Measurements from ENCODE around the gene CHRNA9.
"Not testable (repeated sequence)": the region's sequence is repeated elsewhere in the genome, so short reads cannot be mapped to it uniquely, and the experiment has no call there.

The CHRNA9 gene

DNA sequence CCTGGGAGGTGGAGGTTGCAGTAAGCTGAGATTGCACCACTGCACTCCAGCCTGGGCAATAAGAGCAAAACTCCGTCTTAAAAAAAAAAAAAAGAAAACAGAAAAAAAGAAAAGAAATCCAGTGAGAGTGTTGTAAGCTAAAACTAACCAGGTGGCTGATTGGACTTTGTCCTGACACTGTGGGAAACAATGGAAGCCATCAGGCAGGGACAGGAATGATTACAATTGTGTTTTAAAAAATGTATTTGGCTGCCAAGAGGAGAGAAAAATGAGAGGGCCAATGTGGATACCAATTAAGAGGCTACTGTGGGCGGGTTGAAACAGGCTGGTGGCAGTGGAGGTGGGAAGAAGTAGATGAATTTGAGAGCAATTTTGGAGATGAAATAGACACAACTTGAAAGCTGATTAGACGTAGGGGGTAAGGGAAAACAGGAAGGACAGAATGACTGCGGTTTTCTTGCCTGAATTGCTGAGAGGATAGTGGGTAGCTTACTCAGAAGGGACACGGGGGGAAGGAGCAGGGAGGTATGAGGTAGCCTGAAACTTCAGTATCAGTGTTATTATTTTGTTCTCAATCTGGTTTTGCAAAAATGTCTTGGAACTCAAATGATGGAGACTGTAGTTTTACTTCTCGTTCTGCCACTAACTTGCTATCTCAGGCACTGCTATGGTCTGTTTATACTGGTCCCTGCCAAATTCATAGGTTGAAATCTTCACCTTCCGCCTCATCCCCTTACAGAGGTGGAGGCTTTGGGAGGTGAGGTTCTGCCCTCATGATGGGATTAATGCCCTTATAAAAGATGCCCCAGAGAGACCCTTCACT lies 45.6 kb upstream of the CHRNA9 start:
- no CpG with 5 or more reads among the region's 7 CpGs for WGBS, 2 donors (ENCODE audit: extremely low coverage in 2 of 2, insufficient read length in 2 of 2, insufficient replicate concordance in 1 of 2)

DNA sequence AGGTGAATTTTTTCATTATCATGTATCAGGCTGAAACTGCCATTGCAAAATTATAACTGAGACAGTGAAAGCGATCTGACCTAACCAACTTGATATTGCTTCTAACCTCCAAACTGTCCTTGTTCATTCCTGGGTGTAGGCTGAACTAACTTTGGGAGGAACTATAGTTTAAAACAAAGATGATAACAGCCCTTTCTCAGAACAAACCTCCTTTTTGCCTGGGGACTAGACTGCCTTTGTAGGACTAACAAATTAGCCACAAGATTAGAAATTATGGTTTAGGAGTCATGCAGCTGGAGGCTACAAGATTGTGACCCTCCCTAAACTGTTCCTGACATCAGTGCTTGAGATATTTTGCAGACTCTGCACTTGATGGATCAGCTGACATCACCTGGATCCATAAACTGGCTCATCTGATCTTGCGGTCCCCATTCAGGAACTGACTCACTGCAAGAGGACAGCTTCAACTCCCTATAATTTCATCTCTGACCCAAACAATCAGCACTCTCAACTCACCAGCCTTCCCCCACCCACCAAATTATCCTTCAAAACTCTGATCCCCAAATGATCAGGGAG lies 44.4 kb upstream of the CHRNA9 start:
- H3K4ac ChIP-seq (ENCODE audit: low read length); DNase-seq (ENCODE audit: low spot score); H4K8ac ChIP-seq (ENCODE audit: low read depth, low read length); H3K14ac ChIP-seq (ENCODE audit: low read length); H3K9ac ChIP-seq (ENCODE audit: low read depth, low read length, poor library complexity); H3K27me3 ChIP-seq (ENCODE audit: control insufficient read depth in 3 of 3, insufficient read depth in 3 of 3, low read depth in 1 of 3, low read length in 3 of 3); H3K4me3 ChIP-seq (ENCODE audit: low read length in 2 of 2); H3K79me1 ChIP-seq (ENCODE audit: low read depth, low read length); H3K4me2 ChIP-seq (ENCODE audit: insufficient read depth, low read length, poor library complexity, severe bottlenecking); H3K9me3 ChIP-seq (replicated peaks in 1 of 2; ENCODE audit: control insufficient read depth in 2 of 2, insufficient read depth in 1 of 2, low read depth in 1 of 2, low read length in 2 of 2); H3K18ac ChIP-seq (ENCODE audit: low read length); H2BK120ac ChIP-seq (ENCODE audit: low read depth, low read length); H2AK5ac ChIP-seq (ENCODE audit: low read depth, low read length); H3K36me3 ChIP-seq (replicated peaks in 1 of 2; ENCODE audit: control insufficient read depth in 2 of 2, insufficient read depth in 2 of 2, low read length in 2 of 2); H2BK12ac ChIP-seq (ENCODE audit: low read length); H3K4me1 ChIP-seq (ENCODE audit: control insufficient read depth in 2 of 2, insufficient read depth in 1 of 2, low read depth in 1 of 2, low read length in 2 of 2); H2AFZ ChIP-seq (ENCODE audit: low read length); H2BK5ac ChIP-seq (ENCODE audit: low read length); H3K27ac ChIP-seq (replicated peaks; ENCODE audit: low read length); H2BK15ac ChIP-seq (ENCODE audit: low read length); H3K23ac ChIP-seq (ENCODE audit: low read depth, low read length, poor library complexity); H4K91ac ChIP-seq (ENCODE audit: low read depth, low read length, poor library complexity): not testable (repeated sequence)
- WGBS, 2 donors (ENCODE audit: extremely low coverage in 2 of 2, insufficient read length in 2 of 2, insufficient replicate concordance in 1 of 2), result no CpG with 5 or more reads among the region's 2 CpGs

More for the DNA sequence above, 45.6 kb upstream of the CHRNA9 start:
- Histone ChIP-seq H3K14ac (ENCODE audit: low read length) (no peak overlapping the region), H3K9me3 (replicated peaks in 1 of 2; ENCODE audit: control insufficient read depth in 2 of 2, insufficient read depth in 1 of 2, low read depth in 1 of 2, low read length in 2 of 2) (peaks cover 0 to 3% of the 10 kb centered on the region in 2 donors), H2BK5ac (ENCODE audit: low read length) (no peak overlapping the region), H3K9ac (ENCODE audit: low read depth, low read length, poor library complexity) (no peak overlapping the region), H2BK120ac (ENCODE audit: low read depth, low read length) (no peak overlapping the region), H3K79me1 (ENCODE audit: low read depth, low read length) (no peaks in the 10 kb centered on the region), H3K4me1 (ENCODE audit: control insufficient read depth in 2 of 2, insufficient read depth in 1 of 2, low read depth in 1 of 2, low read length in 2 of 2) (peaks cover 2 to 6% of the 10 kb centered on the region in 2 donors), H3K18ac (ENCODE audit: low read length) (no peak overlapping the region), H3K23ac (ENCODE audit: low read depth, low read length, poor library complexity) (no peak overlapping the region), H4K91ac (ENCODE audit: low read depth, low read length, poor library complexity) (no peak overlapping the region), H3K27me3 (ENCODE audit: control insufficient read depth in 3 of 3, insufficient read depth in 3 of 3, low read depth in 1 of 3, low read length in 3 of 3) (peaks cover 0 to 9% (median 0%) of the 10 kb centered on the region in 3 experiments), H2BK15ac (ENCODE audit: low read length) (no peak overlapping the region), H2AFZ (ENCODE audit: low read length) (peak overlapping the region; percentile 66), H3K27ac (replicated peaks; ENCODE audit: low read length) (no peak overlapping the region), H2AK5ac (ENCODE audit: low read depth, low read length) (no peak overlapping the region), H3K4ac (ENCODE audit: low read length) (no peak overlapping the region), H4K8ac (ENCODE audit: low read depth, low read length) (no peak overlapping the region), H3K4me2 (ENCODE audit: insufficient read depth, low read length, poor library complexity, severe bottlenecking) (no peak overlapping the region), H2BK12ac (ENCODE audit: low read length) (no peak overlapping the region), H3K36me3 (replicated peaks in 1 of 2; ENCODE audit: control insufficient read depth in 2 of 2, insufficient read depth in 2 of 2, low read length in 2 of 2) (no peaks in the 10 kb centered on the region), H3K4me3 (ENCODE audit: low read length in 2 of 2) (no peak overlapping the region)
- no peak for DNase-seq (ENCODE audit: low spot score)

DNA sequence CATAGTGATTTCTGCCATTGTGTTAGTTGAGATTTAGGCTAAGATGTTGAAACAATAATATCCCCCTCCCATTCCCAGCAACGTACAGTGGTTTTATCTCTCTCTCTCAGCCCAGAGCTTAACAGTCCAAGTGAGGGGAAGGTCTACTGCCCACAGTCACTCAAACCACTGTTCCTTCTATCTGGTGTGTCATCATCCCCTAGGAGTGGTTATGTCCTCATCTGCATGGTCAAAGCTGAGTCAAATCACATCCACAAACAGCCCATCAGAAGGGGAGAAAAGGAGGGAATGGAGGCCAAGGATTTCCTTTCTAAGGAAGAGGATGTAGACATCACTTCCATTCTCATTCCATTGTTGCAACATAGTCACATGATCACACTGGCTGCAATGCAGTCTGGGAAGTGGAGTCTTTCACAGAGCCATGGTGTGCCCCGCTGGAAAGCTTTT lies 42.8 kb upstream of the CHRNA9 start:
- peaks cover 2% of the 10 kb centered on the region for H3K79me1 ChIP-seq (ENCODE audit: low read depth, low read length)
- DNase-seq (ENCODE audit: low spot score), result no peak
- H2BK5ac ChIP-seq (ENCODE audit: low read length), result no peak overlapping the region
- H3K14ac ChIP-seq (ENCODE audit: low read length), result no peak overlapping the region
- no peak overlapping the region for H3K4ac ChIP-seq (ENCODE audit: low read length)
- peaks cover 0 to 4% (median 2%) of the 10 kb centered on the region in 3 experiments for H3K27me3 ChIP-seq (ENCODE audit: control insufficient read depth in 3 of 3, insufficient read depth in 3 of 3, low read depth in 1 of 3, low read length in 3 of 3)
- H3K9ac ChIP-seq (ENCODE audit: low read depth, low read length, poor library complexity), result no peak overlapping the region
- no peak overlapping the region for H3K4me3 ChIP-seq (ENCODE audit: low read length in 2 of 2)
- H4K91ac ChIP-seq (ENCODE audit: low read depth, low read length, poor library complexity), result no peak overlapping the region
- H3K23ac ChIP-seq (ENCODE audit: low read depth, low read length, poor library complexity), result no peak overlapping the region
- peaks cover 2% of the 10 kb centered on the region in 2 donors for H3K4me1 ChIP-seq (ENCODE audit: control insufficient read depth in 2 of 2, insufficient read depth in 1 of 2, low read depth in 1 of 2, low read length in 2 of 2)
- H2AK5ac ChIP-seq (ENCODE audit: low read depth, low read length), result no peak overlapping the region
- no peak overlapping the region for H2BK120ac ChIP-seq (ENCODE audit: low read depth, low read length)
- H3K9me3 ChIP-seq (replicated peaks in 1 of 2; ENCODE audit: control insufficient read depth in 2 of 2, insufficient read depth in 1 of 2, low read depth in 1 of 2, low read length in 2 of 2), result peaks cover 3 to 7% of the 10 kb centered on the region in 2 donors
- no peak overlapping the region for H3K4me2 ChIP-seq (ENCODE audit: insufficient read depth, low read length, poor library complexity, severe bottlenecking)
- H3K27ac ChIP-seq (replicated peaks; ENCODE audit: low read length), result no peak overlapping the region
- no peak overlapping the region for H2BK15ac ChIP-seq (ENCODE audit: low read length)
- WGBS, 2 donors (ENCODE audit: extremely low coverage in 2 of 2, insufficient read length in 2 of 2, insufficient replicate concordance in 1 of 2), result no CpG with 5 or more reads among the region's 2 CpGs
- H3K36me3 ChIP-seq (replicated peaks in 1 of 2; ENCODE audit: control insufficient read depth in 2 of 2, insufficient read depth in 2 of 2, low read length in 2 of 2), result no peaks in the 10 kb centered on the region
- H3K18ac ChIP-seq (ENCODE audit: low read length), result no peak overlapping the region
- H2BK12ac ChIP-seq (ENCODE audit: low read length), result no peak overlapping the region
- H2AFZ ChIP-seq (ENCODE audit: low read length), result peak overlapping the region; percentile 83
- no peak overlapping the region for H4K8ac ChIP-seq (ENCODE audit: low read depth, low read length)

DNA sequence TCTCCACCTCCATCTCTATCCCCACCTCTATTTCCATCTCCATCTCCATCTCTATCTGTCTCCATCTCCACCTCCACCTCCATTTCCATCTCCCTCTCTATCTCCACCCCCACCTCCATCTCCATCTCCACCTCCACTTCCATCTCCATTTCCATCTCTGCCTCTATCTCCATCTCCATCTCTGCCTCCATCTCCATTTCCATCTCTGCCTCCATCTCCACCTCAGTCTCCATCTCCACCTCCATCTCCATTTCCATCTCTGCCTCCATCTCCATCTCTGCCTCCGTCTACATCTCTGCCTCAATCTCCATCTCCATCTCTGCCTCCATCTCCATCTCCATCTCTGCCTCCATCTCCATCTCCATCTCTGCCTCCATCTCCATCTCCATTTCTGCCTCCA lies 40.8 kb upstream of the CHRNA9 start:
- Histone ChIP-seq H3K14ac (ENCODE audit: low read length) (no peak overlapping the region), H3K18ac (ENCODE audit: low read length) (no peak overlapping the region), H3K79me1 (ENCODE audit: low read depth, low read length) (peaks cover 2% of the 10 kb centered on the region), H2AFZ (ENCODE audit: low read length) (no peak overlapping the region), H3K23ac (ENCODE audit: low read depth, low read length, poor library complexity) (no peak overlapping the region), H2AK5ac (ENCODE audit: low read depth, low read length) (no peak overlapping the region), H3K4me1 (ENCODE audit: control insufficient read depth in 2 of 2, insufficient read depth in 1 of 2, low read depth in 1 of 2, low read length in 2 of 2) (peaks cover 2% of the 10 kb centered on the region in 2 donors), H3K4me2 (ENCODE audit: insufficient read depth, low read length, poor library complexity, severe bottlenecking) (no peak overlapping the region), H4K8ac (ENCODE audit: low read depth, low read length) (no peak overlapping the region), H2BK12ac (ENCODE audit: low read length) (no peak overlapping the region), H3K27ac (replicated peaks; ENCODE audit: low read length) (no peak overlapping the region), H2BK5ac (ENCODE audit: low read length) (no peak overlapping the region), H3K9me3 (replicated peaks in 1 of 2; ENCODE audit: control insufficient read depth in 2 of 2, insufficient read depth in 1 of 2, low read depth in 1 of 2, low read length in 2 of 2) (peaks cover 3 to 7% of the 10 kb centered on the region in 2 donors), H2BK15ac (ENCODE audit: low read length) (no peak overlapping the region), H3K36me3 (replicated peaks in 1 of 2; ENCODE audit: control insufficient read depth in 2 of 2, insufficient read depth in 2 of 2, low read length in 2 of 2) (no peaks in the 10 kb centered on the region), H4K91ac (ENCODE audit: low read depth, low read length, poor library complexity) (no peak overlapping the region), H2BK120ac (ENCODE audit: low read depth, low read length) (no peak overlapping the region), H3K4ac (ENCODE audit: low read length) (no peak overlapping the region), H3K9ac (ENCODE audit: low read depth, low read length, poor library complexity) (no peak overlapping the region), H3K4me3 (ENCODE audit: low read length in 2 of 2) (no peak overlapping the region), H3K27me3 (ENCODE audit: control insufficient read depth in 3 of 3, insufficient read depth in 3 of 3, low read depth in 1 of 3, low read length in 3 of 3) (peaks cover 0 to 4% (median 2%) of the 10 kb centered on the region in 3 experiments)
- no peak for DNase-seq (ENCODE audit: low spot score)
- no CpG with 5 or more reads among the region's 1 CpG for WGBS, 2 donors (ENCODE audit: extremely low coverage in 2 of 2, insufficient read length in 2 of 2, insufficient replicate concordance in 1 of 2)
